GM12878 (cell line): ENCODE measurements around the gene PCBD2. TPM values are rescaled to one million over a fixed set of nuclear protein-coding genes. Genes with fewer than 3 reads are reported as not detected.

Experiments
- ATAC-seq: fragments of 200-7000 bp; cut with Tn5 transposase; 3 replicates; pipeline ENCODE4 v1.9.1; 2020; ENCODE audit warnings: mild to moderate bottlenecking, moderate library complexity
- BruUV-seq: library from RNA; stranded (reverse); fragments of 400-500 nt; replicated peaks from 2 replicates; lab custom pipeline; 2021; lab: Mats Ljungman, UMichigan
- CTCF ChIA-PET: fragments of 300-600 bp; sonication (Branson Sonifier 250); formaldehyde crosslinking; extraction: SDS; loops from one replicate; lab custom pipeline; 2021; ENCODE audit warnings: inconsistent platforms; lab: Yijun Ruan, JAX
- POLR2A ChIA-PET: fragments of 350-600 bp; formaldehyde crosslinking; extraction: SDS; loops from one replicate; lab custom pipeline; 2021; ENCODE audit warnings: inconsistent platforms; lab: Charles Lee
- RAD21 ChIA-PET: fragments of 300-600 bp; sonication (Branson Sonifier 250); formaldehyde crosslinking; loops from one replicate; lab custom pipeline; 2023; ENCODE audit warnings: antibody characterized with exemption; ENCODE audit not compliant: unreplicated experiment; lab: Charles Lee
- SMC1A ChIA-PET: fragments of 300-600 bp; sonication (Branson Sonifier 250); formaldehyde crosslinking; loops from one replicate; lab custom pipeline; 2023; ENCODE audit not compliant: unreplicated experiment, uncharacterized antibody; lab: Charles Lee
- DNase-seq: peaks from one replicate; pipeline ENCODE4 v3.0.0-alpha.2; 2011; ENCODE audit warnings: low read depth, low spot score
- FAIRE-seq: peaks from 3 replicates; lab custom pipeline; 2011; peaks lifted over from hg19 to GRCh38; lab: Jason Lieb, UNC
- H2AFZ ChIP-seq: 2 replicates; pipeline ENCODE4 v1.6.0; 2011; ENCODE audit warnings: low read depth, low read length, control low read depth; ENCODE audit not compliant: control insufficient read depth
- H3K27ac ChIP-seq: 2 replicates; pipeline ENCODE4 v1.5.1; 2011; ENCODE audit warnings: control low read depth; ENCODE audit not compliant: control insufficient read depth, insufficient read depth
- H3K27me3 ChIP-seq, 2 experiments: replicated peaks in 1 of 2; 2 replicates each; pipeline versions ENCODE4 v1.6.0 to v1.6.1; 2011; ENCODE audit warnings: low read length in 1 of 2; ENCODE audit not compliant: control insufficient read depth in 2 of 2, insufficient read depth in 2 of 2
- H3K36me3 ChIP-seq, 2 experiments: 2 replicates each; pipeline ENCODE4 v1.5.1; 2011; ENCODE audit warnings: low read length in 1 of 2; ENCODE audit not compliant: control insufficient read depth in 2 of 2, insufficient read depth in 2 of 2
- H3K4me1 ChIP-seq: 2 replicates; pipeline ENCODE4 v1.6.1; 2011; ENCODE audit warnings: mild to moderate bottlenecking, low read length, moderate library complexity, mixed read lengths; ENCODE audit not compliant: control insufficient read depth, insufficient read depth
- H3K4me2 ChIP-seq: 2 replicates; pipeline ENCODE4 v1.6.0; 2011; ENCODE audit warnings: control low read depth; ENCODE audit not compliant: control insufficient read depth, insufficient read depth
- H3K4me3 ChIP-seq: fragments of 200-600 bp; sonication (generic); 2 replicates; pipeline ENCODE4 v1.5.1; 2016
- H3K79me2 ChIP-seq: 2 replicates; pipeline ENCODE4 v1.6.0; 2011; ENCODE audit warnings: low read length; ENCODE audit not compliant: control insufficient read depth, insufficient read depth
- H3K9ac ChIP-seq: 2 replicates; pipeline ENCODE4 v1.8.0; 2011; ENCODE audit warnings: low read length, control low read depth, mixed read lengths; ENCODE audit not compliant: control insufficient read depth, insufficient read depth
- H3K9me3 ChIP-seq: replicated peaks from 3 replicates; pipeline ENCODE4 v1.5.1; 2011; ENCODE audit warnings: mild to moderate bottlenecking, low read length; ENCODE audit not compliant: control insufficient read depth, insufficient read depth
- H4K20me1 ChIP-seq: 2 replicates; pipeline ENCODE4 v1.6.0; 2011; ENCODE audit not compliant: control insufficient read depth, insufficient read depth
- BMI1 ChIP-seq: fragments of 450-650 bp; IDR thresholded peaks from 2 replicates; pipeline ENCODE4 v1.6.1; 2016; ENCODE audit warnings: mild to moderate bottlenecking, moderate library complexity, borderline replicate concordance
- BRCA1 ChIP-seq: IDR thresholded peaks from 2 replicates; pipeline ENCODE4 v1.6.1; 2011; ENCODE audit warnings: low read depth, low read length, improper control_type of control experiment
- CEBPZ ChIP-seq: fragments of 150-350 bp; IDR thresholded peaks from 2 replicates; pipeline ENCODE4 v1.6.1; 2016; ENCODE audit warnings: low read depth, low read length
- HDGF ChIP-seq: fragments of 450-650 bp; IDR thresholded peaks from 2 replicates; pipeline ENCODE4 v1.6.1; 2016; ENCODE audit warnings: antibody characterized with exemption
- IRF4 ChIP-seq: IDR thresholded peaks from 2 replicates; pipeline ENCODE4 v1.6.1; 2011; ENCODE audit warnings: low read depth, low read length
- KDM1A ChIP-seq: fragments of 200-600 bp; sonication (generic); IDR thresholded peaks from 2 replicates; pipeline ENCODE4 v1.6.1; 2016; ENCODE audit warnings: borderline replicate concordance
- KLF5 ChIP-seq: fragments of 450-650 bp; IDR thresholded peaks from 2 replicates; pipeline ENCODE4 v1.6.1; 2014; ENCODE audit warnings: mild to moderate bottlenecking; ENCODE audit not compliant: partially characterized antibody
- MTA3 ChIP-seq: IDR thresholded peaks from 2 replicates; pipeline ENCODE4 v1.6.1; 2012; ENCODE audit warnings: low read length, inconsistent platforms, borderline replicate concordance
- NBN ChIP-seq: fragments of 450-650 bp; IDR thresholded peaks from 2 replicates; pipeline ENCODE4 v1.6.1; 2016
- NR2F1 ChIP-seq: fragments of 450-650 bp; conservative IDR thresholded peaks from 2 replicates; pipeline ENCODE4 v1.6.1; 2017; ENCODE audit warnings: mild to moderate bottlenecking
- PKNOX1 ChIP-seq: fragments of 450-650 bp; IDR thresholded peaks from 2 replicates; pipeline ENCODE4 v1.6.1; 2016; ENCODE audit warnings: mild to moderate bottlenecking
- SMAD1 ChIP-seq: fragments of 450-650 bp; IDR thresholded peaks from 2 replicates; pipeline ENCODE4 v1.6.1; 2018; ENCODE audit warnings: mild to moderate bottlenecking, low read depth; ENCODE audit not compliant: partially characterized antibody
- SMC3 ChIP-seq: IDR thresholded peaks from 2 replicates; pipeline ENCODE4 v1.6.1; 2011; ENCODE audit warnings: low read length, improper control_type of control experiment, borderline replicate concordance
- SREBF2 ChIP-seq: IDR thresholded peaks from 2 replicates; pipeline ENCODE4 v1.6.1; 2012; ENCODE audit warnings: mild to moderate bottlenecking, low read length
- STAT3 ChIP-seq: IDR thresholded peaks from 2 replicates; pipeline ENCODE4 v1.6.1; 2011; ENCODE audit warnings: low read depth, low read length, improper control_type of control experiment
- TARDBP ChIP-seq: IDR thresholded peaks from 2 replicates; pipeline ENCODE4 v1.6.1; 2016; ENCODE audit warnings: borderline replicate concordance
- WRNIP1 ChIP-seq: IDR thresholded peaks from 2 replicates; pipeline ENCODE4 v1.6.1; 2011; ENCODE audit warnings: low read depth, low read length, improper control_type of control experiment, borderline replicate concordance
- ZNF217 ChIP-seq: fragments of 450-650 bp; IDR thresholded peaks from 2 replicates; pipeline ENCODE4 v1.6.1; 2017; ENCODE audit warnings: antibody characterized with exemption, mild to moderate bottlenecking
- WGBS: methylation state at CpG from one replicate; pipeline ENCODE4 v1.1.6; 2016; ENCODE audit warnings: low lambda C conversion rate; ENCODE audit not compliant: insufficient replicate concordance, insufficient coverage; ENCODE audit errors: missing lambda C conversion rate; 5-methylcytosine and 5-hydroxymethylcytosine counted together
- in situ Hi-C: fragments of 300-500 bp; cut with MboI; formaldehyde crosslinking; loops from 9 replicates; pipeline ENCODE4 v1.14.3; 2018; ENCODE audit warnings: mixed read lengths
- intact Hi-C: fragments of 100-400 bp; cut with micrococcal nuclease; formaldehyde crosslinking; loops from one replicate; pipeline ENCODE4 v1.14.2; 2022; ENCODE audit not compliant: unreplicated experiment
- polyA plus RNA-seq, 11 experiments: library from polyadenylated mRNA; depleted of rRNA in 4 of 11; unstranded in 6 of 11; stranded (reverse) in 5 of 11; fragments of >200 nt; fragmentation: Nextera tagmentation in 4 of 11; fragmentation: Illumina TruSeq in 1 of 11; extraction: Ambion mirVana in 4 of 11; extraction: Trizol in 1 of 11; gene quantifications; 1 replicate in 1 of 11; 2 replicates in 10 of 11; pipeline versions ENCODE4 v1.2.1 to v1.2.3, GENCODE V29; 2011 to 2016; ENCODE audit warnings: inconsistent platforms in 2 of 11, missing spikeins in 2 of 11, low read depth in 1 of 11
- total RNA-seq, 4 experiments: library from RNA; depleted of rRNA in 3 of 4; stranded (reverse); fragments of >200 nt in 3 of 4; fragmentation: Illumina TruSeq in 1 of 4; extraction: Trizol in 1 of 4; gene quantifications; 2 replicates each; pipeline versions ENCODE4 v1.2.1 to v1.2.3, GENCODE V29; 2013 to 2021

Gene PCBD2
- total and polyA plus RNA-seq, 10 of the 15 experiments (the other 5 are each of a cell fraction or from before 2014, with no cell fraction given), result 5.4 to 13.6 (median 6.7) TPM

- intact Hi-C loops (no loop called here), in situ Hi-C loops (no loop called here)
- Histone ChIP-seq H4K20me1 (no peaks in the 10 kb centered on the region), H2AFZ (no peak overlapping the region), H3K4me3 (no peak overlapping the region), H3K79me2 (no peaks in the 10 kb centered on the region), H3K9ac (no peak overlapping the region), H3K4me1 (no peaks in the 10 kb centered on the region), H3K9me3 (no peaks in the 10 kb centered on the region), H3K36me3 (peaks cover 0 to 15% of the 10 kb centered on the region in 2 experiments; a peak in 2 of 4 replicates), H3K27ac (no peak overlapping the region), H3K4me2 (no peak overlapping the region), H3K27me3 (no peaks in the 10 kb centered on the region)
- ATAC-seq (no peak), DNase-seq (no peak), FAIRE-seq (no peak)
- TF ChIP-seq NBN (no peak), KLF5 (no peak), WRNIP1 (no peak), KDM1A (no peak), PKNOX1 (no peak), IRF4 (no peak), TARDBP (no peak), MTA3 (no peak), BMI1 (no peak), SMC3 (no peak), BRCA1 (no peak), HDGF (no peak), ZNF217 (no peak), SREBF2 (no peak), CEBPZ (no peak), SMAD1 (no peak), NR2F1 (no peak), STAT3 (no peak)
- 70% methylated on average over 3 of the region's 3 CpGs for WGBS
- BruUV-seq, result no TSS peak
- CTCF ChIA-PET, result no interaction called here
- POLR2A ChIA-PET, result no interaction called here
- SMC1A ChIA-PET, result interaction anchor here (0.6 to 0.8 kb wide), 3 partner anchors 15 to 282 kb away, joined by 3 read pairs; no protein-coding TSS in a partner anchor
- RAD21 ChIA-PET, result interaction anchor here (1.0 kb wide), 1 partner anchor 275 kb away, joined by 3 read pairs; no protein-coding TSS in a partner anchor
These were observed 8.3 kb downstream of the PCBD2 start for GRCh38 chr5:134913254-134913653.
